Limb (tissue), 2 donors: ENCODE results near the gene GGT5.
"Not testable (repeated sequence)": the region's sequence is repeated elsewhere in the genome, so short reads cannot be mapped to it uniquely, and the experiment has no call there.

ENCODE experiments used
- DNase-seq, 2 donors: peaks; one replicate each; pipeline ENCODE4 v3.0.0-alpha.2; 2016; ENCODE audit errors: extremely low spot score in 2 of 2

GGT5 gene

GRCh38 chr22:24185001-24185500 is 59.8 kb downstream of the GGT5 start:
- DNase-seq = peak in 1 of 2 donors; percentile 30

GRCh38 chr22:24184057-24184798 is 60.7 kb downstream of the GGT5 start:
- DNase-seq = no peak

GRCh38 chr22:24183321-24184031 is 61.4 kb downstream of the GGT5 start:
- DNase-seq = no peak

- DNase-seq = not testable (repeated sequence)
These were observed 62.0 kb downstream of the GGT5 start for GRCh38 chr22:24182900-24183246.

GRCh38 chr22:24181996-24182899 is 62.6 kb downstream of the GGT5 start:
- no peak for DNase-seq

- no peak for DNase-seq
These were observed 63.5 kb downstream of the GGT5 start, which contains the start of gene SUSD2 for GRCh38 chr22:24181088-24181995. SUSD2 (plus strand) TSS chr22:24181487; CDS start chr22:24181520, 33 bp downstream.

- DNase-seq = no peak
These were observed 64.4 kb downstream of the GGT5 start for GRCh38 chr22:24180316-24181087.

GRCh38 chr22:24179478-24180210 is 65.2 kb downstream of the GGT5 start:
- DNase-seq = no peak

- no peak for DNase-seq
These were observed 66.1 kb downstream of the GGT5 start for GRCh38 chr22:24178502-24179440.

GRCh38 chr22:24178021-24178431 is 66.9 kb downstream of the GGT5 start:
- no peak for DNase-seq

- DNase-seq = no peak
These were observed 67.4 kb downstream of the GGT5 start for GRCh38 chr22:24177456-24177855.

- DNase-seq = no peak
These were observed 67.8 kb downstream of the GGT5 start for GRCh38 chr22:24177045-24177444.

- DNase-seq = no peak
These were observed 68.3 kb downstream of the GGT5 start for GRCh38 chr22:24176630-24177029.

GRCh38 chr22:24176040-24176439 is 68.8 kb downstream of the GGT5 start:
- no peak for DNase-seq

GRCh38 chr22:24175160-24175808 is 69.6 kb downstream of the GGT5 start:
- DNase-seq = peak; percentile 56 to 73

GRCh38 chr22:24171822-24172221 is 73.1 kb downstream of the GGT5 start:
- no peak for DNase-seq

- no peak for DNase-seq
These were observed 74.2 kb downstream of the GGT5 start for GRCh38 chr22:24170632-24171031.

GRCh38 chr22:24170188-24170587 is 74.7 kb downstream of the GGT5 start:
- DNase-seq = no peak
